Endodermal cell (in vitro differentiated cells): Measurements from ENCODE around the gene CAPG. TPM values are rescaled to one million over a fixed set of nuclear protein-coding genes. Genes with fewer than 3 reads are reported as not detected.
A peak's percentile ranks its signal among the peaks of the same experiment; 100 is the strongest.

ENCODE experiments used
- DNase-seq: peaks from one replicate; pipeline ENCODE4 v3.0.0-alpha.2; 2017
- H3K27ac ChIP-seq: 2 replicates; pipeline ENCODE4 v1.5.1; 2013; ENCODE audit warnings: mild to moderate bottlenecking, low read depth, low read length, moderate library complexity
- H3K27me3 ChIP-seq: 2 replicates; pipeline ENCODE4 v1.6.1; 2013; ENCODE audit warnings: mild to moderate bottlenecking, low read length, moderate library complexity; ENCODE audit not compliant: insufficient read depth, control insufficient read depth, poor library complexity, severe bottlenecking
- H3K36me3 ChIP-seq: 2 replicates; pipeline ENCODE4 v1.7.0; 2013; ENCODE audit warnings: mild to moderate bottlenecking, low read length, moderate library complexity; ENCODE audit not compliant: control insufficient read depth, insufficient read depth
- H3K4me1 ChIP-seq: one replicate; pipeline ENCODE4 v1.7.0; 2013; ENCODE audit warnings: low read length; ENCODE audit not compliant: control insufficient read depth, insufficient read depth
- H3K4me3 ChIP-seq: 2 replicates; pipeline ENCODE4 v1.5.1; 2013; ENCODE audit warnings: mild to moderate bottlenecking, low read length, moderate library complexity
- H3K9ac ChIP-seq: 2 replicates; pipeline ENCODE4 v1.6.1; 2013; ENCODE audit warnings: mild to moderate bottlenecking, low read length, moderate library complexity; ENCODE audit not compliant: poor library complexity, severe bottlenecking; ENCODE audit errors: extremely low read depth
- H3K9me3 ChIP-seq: 2 replicates; pipeline ENCODE4 v1.6.1; 2013; ENCODE audit warnings: mild to moderate bottlenecking, low read length, moderate library complexity; ENCODE audit not compliant: control insufficient read depth
- H3K27ac Mint-ChIP-seq: 2 replicates; pipeline ENCODE4 v1.8.0; 2020; ENCODE audit warnings: mixed read lengths
- H3K27me3 Mint-ChIP-seq: 2 replicates; pipeline ENCODE4 v1.8.0; 2021; ENCODE audit warnings: mild to moderate bottlenecking, mixed read lengths; ENCODE audit not compliant: insufficient read depth
- H3K36me3 Mint-ChIP-seq: 2 replicates; pipeline ENCODE4 v1.8.0; 2020; ENCODE audit warnings: low read depth, mixed read lengths
- H3K4me1 Mint-ChIP-seq: 2 replicates; pipeline ENCODE4 v1.8.0; 2020; ENCODE audit warnings: mixed read lengths
- H3K4me3 Mint-ChIP-seq: 2 replicates; pipeline ENCODE4 v1.8.0; 2020; ENCODE audit warnings: mild to moderate bottlenecking, moderate library complexity, mixed read lengths
- H3K9me3 Mint-ChIP-seq: 2 replicates; pipeline ENCODE4 v1.8.0; 2020; ENCODE audit warnings: mild to moderate bottlenecking, mixed read lengths
- WGBS, 2 experiments: methylation state at CpG; one replicate each; pipeline versions ENCODE4 v1.1.5 to v1.1.7; 2013; ENCODE audit warnings: missing lambda C conversion rate in 2 of 2, mixed read lengths in 1 of 2; ENCODE audit not compliant: insufficient coverage in 1 of 2, insufficient read length in 1 of 2; 5-methylcytosine and 5-hydroxymethylcytosine counted together
- total RNA-seq, 2 donors: library from RNA; stranded (reverse); fragmentation: NEBNext Ultra II Directional in 1 of 2; extraction: Animal tissue kit (Norgen Biotek cat#: 25700) in 1 of 2; gene quantifications; 2 replicates in 1 of 2; 3 replicates in 1 of 2; pipeline ENCODE4 v1.2.1, GENCODE V29; 2021
- TF ChIP-seq, protein P1 (sequence below): fragments of 200-600 bp; sonication (generic); conservative IDR thresholded peaks from 2 replicates; pipeline ENCODE4 v1.5.0; 2021; ENCODE audit warnings: antibody characterized with exemption, mild to moderate bottlenecking

The CAPG gene
- total RNA-seq, 2 donors from 2014 or later, result 104 to 119 TPM

DNA sequence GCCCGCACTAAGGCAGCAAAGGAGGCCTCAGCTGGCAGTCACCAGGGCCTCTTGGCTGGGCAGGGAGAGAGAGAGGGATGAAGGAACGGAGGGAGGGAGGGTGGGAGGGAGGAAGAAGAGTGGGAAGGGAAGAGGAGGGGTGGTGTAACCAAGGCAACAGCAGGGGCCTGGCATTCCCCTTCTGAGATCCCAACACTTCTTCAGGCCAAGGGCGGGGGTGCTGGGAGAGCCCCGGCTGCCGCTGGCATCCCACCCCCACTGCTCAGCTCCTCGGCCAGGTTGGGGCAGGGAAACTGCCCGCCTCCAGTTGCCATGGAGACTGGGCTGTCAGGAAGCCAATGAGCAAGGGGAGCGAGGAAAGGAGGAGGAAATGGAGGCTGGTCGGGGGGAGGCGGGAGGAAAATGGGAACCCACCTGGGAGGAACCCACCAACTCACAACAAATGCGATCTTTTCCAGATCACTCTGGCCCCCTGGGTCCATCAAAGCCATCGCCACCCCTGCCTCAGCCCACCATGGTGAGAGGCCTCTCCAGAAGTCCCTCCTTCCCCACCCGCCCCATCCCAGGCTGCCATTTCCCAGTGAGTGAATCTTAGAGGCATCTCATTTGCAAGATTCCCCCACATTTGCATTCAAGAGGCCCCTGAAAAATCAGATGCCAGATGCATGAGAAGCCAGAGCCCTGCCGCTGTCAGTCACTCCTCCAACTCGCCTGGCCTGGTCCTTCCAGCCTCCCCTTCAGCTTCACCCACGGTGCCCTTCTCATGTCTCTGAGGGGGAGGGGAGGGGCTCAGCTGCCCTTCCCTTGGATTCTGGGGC, 20.8 kb upstream of the CAPG start:
- 50 to 54% methylated on average over 1 to 16 of the region's 16 CpGs for WGBS, 2 experiments
- TF ChIP-seq, protein P1, sequence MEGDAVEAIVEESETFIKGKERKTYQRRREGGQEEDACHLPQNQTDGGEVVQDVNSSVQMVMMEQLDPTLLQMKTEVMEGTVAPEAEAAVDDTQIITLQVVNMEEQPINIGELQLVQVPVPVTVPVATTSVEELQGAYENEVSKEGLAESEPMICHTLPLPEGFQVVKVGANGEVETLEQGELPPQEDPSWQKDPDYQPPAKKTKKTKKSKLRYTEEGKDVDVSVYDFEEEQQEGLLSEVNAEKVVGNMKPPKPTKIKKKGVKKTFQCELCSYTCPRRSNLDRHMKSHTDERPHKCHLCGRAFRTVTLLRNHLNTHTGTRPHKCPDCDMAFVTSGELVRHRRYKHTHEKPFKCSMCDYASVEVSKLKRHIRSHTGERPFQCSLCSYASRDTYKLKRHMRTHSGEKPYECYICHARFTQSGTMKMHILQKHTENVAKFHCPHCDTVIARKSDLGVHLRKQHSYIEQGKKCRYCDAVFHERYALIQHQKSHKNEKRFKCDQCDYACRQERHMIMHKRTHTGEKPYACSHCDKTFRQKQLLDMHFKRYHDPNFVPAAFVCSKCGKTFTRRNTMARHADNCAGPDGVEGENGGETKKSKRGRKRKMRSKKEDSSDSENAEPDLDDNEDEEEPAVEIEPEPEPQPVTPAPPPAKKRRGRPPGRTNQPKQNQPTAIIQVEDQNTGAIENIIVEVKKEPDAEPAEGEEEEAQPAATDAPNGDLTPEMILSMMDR, result no peak
- H3K36me3 ChIP-seq, result no peaks in the 10 kb centered on the region
- H3K9ac ChIP-seq, result no peak overlapping the region
- H3K27me3 ChIP-seq, result no peaks in the 10 kb centered on the region
- H3K4me3 ChIP-seq, result no peak overlapping the region
- Mint-ChIP-seq H3K36me3 (no peaks in the 10 kb centered on the region), H3K9me3 (no peaks in the 10 kb centered on the region), H3K27ac (no peak overlapping the region), H3K4me3 (peak overlapping the region; percentile 32), H3K27me3 (no peaks in the 10 kb centered on the region), H3K4me1 (peaks cover 37% of the 10 kb centered on the region)
- peak; percentile 96 for DNase-seq
- H3K9me3 ChIP-seq, result no peaks in the 10 kb centered on the region
- peaks cover 5% of the 10 kb centered on the region for H3K4me1 ChIP-seq
- H3K27ac ChIP-seq, result peak overlapping the region; percentile 91

DNA sequence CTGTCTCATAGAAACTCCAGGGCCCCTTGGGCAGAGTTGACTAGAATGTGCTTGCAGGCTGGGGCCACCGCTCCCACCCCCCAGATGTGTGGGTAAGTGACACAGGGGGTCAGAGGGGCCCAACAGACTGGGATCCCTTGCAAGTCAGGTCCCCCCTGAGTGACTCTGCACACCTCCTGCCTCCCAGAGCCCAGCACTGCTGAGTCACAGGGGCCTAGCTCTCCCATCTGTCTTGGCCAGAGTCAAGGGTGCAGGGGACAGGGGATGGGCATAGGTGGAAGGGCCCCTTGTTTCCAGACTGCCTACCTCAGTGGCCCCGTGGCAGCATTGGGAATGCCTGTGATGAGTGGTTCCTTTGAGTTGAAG, 19.7 kb upstream of the CAPG start:
- no peaks in the 10 kb centered on the region for H3K36me3 Mint-ChIP-seq
- no peak overlapping the region for H3K9ac ChIP-seq
- H3K36me3 ChIP-seq, result no peaks in the 10 kb centered on the region
- no peak overlapping the region for H3K4me3 Mint-ChIP-seq
- no peaks in the 10 kb centered on the region for H3K27me3 Mint-ChIP-seq
- H3K9me3 Mint-ChIP-seq, result no peaks in the 10 kb centered on the region
- peak overlapping the region; percentile 88 for H3K27ac ChIP-seq
- WGBS, 2 experiments, result 86 to 100% methylated on average over 2 of the region's 2 CpGs
- H3K4me3 ChIP-seq, result no peak overlapping the region
- H3K27ac Mint-ChIP-seq, result no peak overlapping the region
- peaks cover 37% of the 10 kb centered on the region for H3K4me1 Mint-ChIP-seq
- no peak for DNase-seq
- no peaks in the 10 kb centered on the region for H3K9me3 ChIP-seq
- H3K4me1 ChIP-seq, result peaks cover 5% of the 10 kb centered on the region
- TF ChIP-seq, protein P1, result no peak
- no peaks in the 10 kb centered on the region for H3K27me3 ChIP-seq

DNA sequence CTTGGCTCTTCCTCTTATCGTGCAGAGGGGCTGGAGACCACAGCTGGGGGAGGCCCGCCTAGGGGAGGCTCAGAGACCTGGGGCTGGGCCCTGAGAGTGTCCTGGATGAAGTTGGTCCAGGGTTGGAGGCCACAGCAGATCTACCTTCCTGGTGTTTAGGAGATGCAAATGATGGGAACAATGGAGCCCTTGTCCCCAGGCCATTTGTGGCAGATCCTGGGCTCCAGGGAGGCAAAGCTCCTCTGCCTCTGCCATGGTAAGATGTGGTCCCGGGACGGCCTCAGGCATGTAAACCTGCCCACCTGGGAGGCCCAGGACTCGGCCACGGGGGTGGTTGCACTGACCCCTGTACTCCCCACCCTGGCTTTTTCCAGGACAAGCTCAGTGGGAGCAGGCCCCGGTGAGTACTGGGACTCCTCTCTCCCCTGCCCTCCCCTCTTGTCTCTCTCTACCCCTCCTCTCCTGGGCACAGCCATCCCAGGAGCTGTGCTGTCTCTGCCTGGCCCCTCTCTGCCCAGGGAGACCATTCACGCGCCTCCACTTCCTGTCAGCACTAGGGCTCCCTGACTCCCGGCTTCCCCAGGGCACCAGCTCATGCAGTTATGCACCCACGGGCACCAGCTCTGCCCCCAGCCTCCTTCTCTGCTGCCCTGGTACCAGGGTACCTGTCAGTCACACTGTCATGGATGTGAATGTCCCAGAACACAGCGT, 19.2 kb upstream of the CAPG start:
- no peaks in the 10 kb centered on the region for H3K9me3 ChIP-seq
- Mint-ChIP-seq H3K4me1 (peaks cover 37% of the 10 kb centered on the region), H3K27me3 (no peaks in the 10 kb centered on the region), H3K9me3 (no peaks in the 10 kb centered on the region), H3K27ac (no peak overlapping the region), H3K36me3 (no peaks in the 10 kb centered on the region), H3K4me3 (no peak overlapping the region)
- H3K36me3 ChIP-seq, result no peaks in the 10 kb centered on the region
- TF ChIP-seq, protein P1, result no peak
- H3K4me1 ChIP-seq, result peaks cover 5% of the 10 kb centered on the region
- no peak overlapping the region for H3K9ac ChIP-seq
- DNase-seq, result no peak
- 85 to 86% methylated on average over 9 to 12 of the region's 12 CpGs for WGBS, 2 experiments
- H3K27me3 ChIP-seq, result no peaks in the 10 kb centered on the region
- peak overlapping the region; percentile 88 for H3K27ac ChIP-seq
- no peak overlapping the region for H3K4me3 ChIP-seq
